ENCODE measurements around the gene OTUD3. TPM values are rescaled to one million over a fixed set of nuclear protein-coding genes. Genes with fewer than 3 reads are reported as not detected.
A peak's percentile ranks its signal among the peaks of the same experiment; 100 is the strongest.

Gene OTUD3
- total and polyA plus RNA-seq, 9 of the 15 experiments (the other 6 are each of a cell fraction or from before 2014, with no cell fraction given), result 2.0 to 16.6 (median 11.0) TPM

DNA sequence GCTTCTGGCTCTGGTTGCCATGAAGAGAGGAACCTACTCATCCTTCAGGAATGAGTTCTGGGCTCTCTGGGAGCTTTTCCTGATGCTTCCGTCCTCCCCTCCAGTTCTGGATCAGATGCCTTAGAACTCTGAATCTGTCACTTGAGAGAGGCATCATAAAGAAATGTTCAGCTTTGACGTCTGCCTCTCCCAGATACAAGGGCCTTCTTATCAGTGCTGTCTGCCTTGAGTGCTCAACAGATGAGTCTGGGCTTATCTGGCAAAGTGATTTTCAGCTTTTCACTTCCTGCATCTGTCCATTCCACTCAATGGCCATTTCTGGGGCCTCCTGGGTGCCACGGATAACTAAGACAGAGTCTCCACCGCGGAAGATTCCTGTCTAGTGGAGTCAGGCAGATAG is 12.3 kb upstream of the OTUD3 start (continued):
- TF ChIP-seq, protein P1, sequence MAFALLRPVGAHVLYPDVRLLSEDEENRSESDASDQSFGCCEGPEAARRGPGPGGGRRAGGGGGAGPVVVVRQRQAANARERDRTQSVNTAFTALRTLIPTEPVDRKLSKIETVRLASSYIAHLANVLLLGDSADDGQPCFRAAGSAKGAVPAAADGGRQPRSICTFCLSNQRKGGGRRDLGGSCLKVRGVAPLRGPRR (CRISPR knock-in tag; IDR thresholded peaks at IDR 0.05), result no peak
- TF ChIP-seq, protein P2, sequence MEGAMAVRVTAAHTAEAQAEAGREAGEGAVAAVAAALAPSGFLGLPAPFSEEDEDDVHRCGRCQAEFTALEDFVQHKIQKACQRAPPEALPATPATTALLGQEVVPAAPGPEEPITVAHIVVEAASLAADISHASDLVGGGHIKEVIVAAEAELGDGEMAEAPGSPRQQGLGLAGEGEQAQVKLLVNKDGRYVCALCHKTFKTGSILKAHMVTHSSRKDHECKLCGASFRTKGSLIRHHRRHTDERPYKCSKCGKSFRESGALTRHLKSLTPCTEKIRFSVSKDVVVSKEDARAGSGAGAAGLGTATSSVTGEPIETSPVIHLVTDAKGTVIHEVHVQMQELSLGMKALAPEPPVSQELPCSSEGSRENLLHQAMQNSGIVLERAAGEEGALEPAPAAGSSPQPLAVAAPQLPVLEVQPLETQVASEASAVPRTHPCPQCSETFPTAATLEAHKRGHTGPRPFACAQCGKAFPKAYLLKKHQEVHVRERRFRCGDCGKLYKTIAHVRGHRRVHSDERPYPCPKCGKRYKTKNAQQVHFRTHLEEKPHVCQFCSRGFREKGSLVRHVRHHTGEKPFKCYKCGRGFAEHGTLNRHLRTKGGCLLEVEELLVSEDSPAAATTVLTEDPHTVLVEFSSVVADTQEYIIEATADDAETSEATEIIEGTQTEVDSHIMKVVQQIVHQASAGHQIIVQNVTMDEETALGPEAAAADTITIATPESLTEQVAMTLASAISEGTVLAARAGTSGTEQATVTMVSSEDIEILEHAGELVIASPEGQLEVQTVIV (CRISPR knock-in tag; IDR thresholded peaks at IDR 0.05; ENCODE audit: borderline replicate concordance), result no peak
- peak; percentile 99 for TF ChIP-seq ZNF395 (CRISPR knock-in tag; IDR thresholded peaks at IDR 0.05)
- peak; percentile 96 for TF ChIP-seq PHB2 (IDR thresholded peaks at IDR 0.05; ENCODE audit: low read depth)
- TF ChIP-seq SREBF2 (CRISPR knock-in tag; IDR thresholded peaks at IDR 0.05), result no peak
- no peak for TF ChIP-seq MED1 (CRISPR knock-in tag; IDR thresholded peaks at IDR 0.05; ENCODE audit: borderline replicate concordance)
- peak in 1 of 2 experiments; percentile 78; a peak in 1 of 3 replicates for TF ChIP-seq CBX3 (IDR thresholded peaks at IDR 0.05; ENCODE audit: borderline replicate concordance in 1 of 2, low read length in 2 of 2)
- TF ChIP-seq SAFB2 (IDR thresholded peaks at IDR 0.05; ENCODE audit: borderline replicate concordance, low read depth, low read length, severe bottlenecking), result no peak
- TF ChIP-seq ETV1 (tag; conservative IDR thresholded peaks at IDR 0.05; ENCODE audit: low read depth), result peak; percentile 96
- TF ChIP-seq CTCFL (IDR thresholded peaks at IDR 0.05; ENCODE audit: borderline replicate concordance, insufficient read depth, low read depth, low read length, poor library complexity, severe bottlenecking), result no peak
- TF ChIP-seq ZNF239 (CRISPR knock-in tag; IDR thresholded peaks at IDR 0.05), result peak; percentile 51; the same call in 1 of the 2 replicates
- TF ChIP-seq TCF7L2 (IDR thresholded peaks at IDR 0.05; ENCODE audit: low read depth, low read length), result no peak
- peak; percentile 99 for TF ChIP-seq CCNT2 (IDR thresholded peaks at IDR 0.05; ENCODE audit: borderline replicate concordance, extremely low read depth, insufficient read length, low read depth, low read length)
- no peak for TF ChIP-seq SRSF7 (optimal IDR thresholded peaks at IDR 0.05; ENCODE audit: low read depth, low read length)
- no peak for TF ChIP-seq ZKSCAN3 (CRISPR knock-in tag; IDR thresholded peaks at IDR 0.05)
- no peak for TF ChIP-seq USF2 (CRISPR knock-in tag; IDR thresholded peaks at IDR 0.05)
- no peak for TF ChIP-seq UBTF (IDR thresholded peaks at IDR 0.05; ENCODE audit: borderline replicate concordance in 1 of 2, low read depth in 2 of 2, low read length in 2 of 2)
